ENCODE measurements around the gene HORMAD2. TPM values are rescaled to one million over a fixed set of nuclear protein-coding genes. Genes with fewer than 3 reads are reported as not detected.

The HORMAD2 gene
- total and polyA plus RNA-seq, 2 donors (not counting 1 experiment from before 2014, with no cell fraction given), result not detected

GRCh38 chr22:30180616-30181015 is 100.4 kb downstream of the HORMAD2 start:
- H3K4me1 ChIP-seq (ENCODE audit: control insufficient read depth, extremely low read depth, insufficient read depth, low read length), result no peaks in the 10 kb centered on the region
- TF ChIP-seq EZH2 (IDR thresholded peaks at IDR 0.05; ENCODE audit: low read length, missing control alignments), result no peak
- TF ChIP-seq, protein P1, sequence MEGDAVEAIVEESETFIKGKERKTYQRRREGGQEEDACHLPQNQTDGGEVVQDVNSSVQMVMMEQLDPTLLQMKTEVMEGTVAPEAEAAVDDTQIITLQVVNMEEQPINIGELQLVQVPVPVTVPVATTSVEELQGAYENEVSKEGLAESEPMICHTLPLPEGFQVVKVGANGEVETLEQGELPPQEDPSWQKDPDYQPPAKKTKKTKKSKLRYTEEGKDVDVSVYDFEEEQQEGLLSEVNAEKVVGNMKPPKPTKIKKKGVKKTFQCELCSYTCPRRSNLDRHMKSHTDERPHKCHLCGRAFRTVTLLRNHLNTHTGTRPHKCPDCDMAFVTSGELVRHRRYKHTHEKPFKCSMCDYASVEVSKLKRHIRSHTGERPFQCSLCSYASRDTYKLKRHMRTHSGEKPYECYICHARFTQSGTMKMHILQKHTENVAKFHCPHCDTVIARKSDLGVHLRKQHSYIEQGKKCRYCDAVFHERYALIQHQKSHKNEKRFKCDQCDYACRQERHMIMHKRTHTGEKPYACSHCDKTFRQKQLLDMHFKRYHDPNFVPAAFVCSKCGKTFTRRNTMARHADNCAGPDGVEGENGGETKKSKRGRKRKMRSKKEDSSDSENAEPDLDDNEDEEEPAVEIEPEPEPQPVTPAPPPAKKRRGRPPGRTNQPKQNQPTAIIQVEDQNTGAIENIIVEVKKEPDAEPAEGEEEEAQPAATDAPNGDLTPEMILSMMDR (conservative IDR thresholded peaks at IDR 0.05 in 1 of 2, IDR thresholded peaks at IDR 0.05 in 1 of 2; ENCODE audit: low read depth in 1 of 2, low read length in 2 of 2), result no peak
- no peaks in the 10 kb centered on the region for H3K9me3 ChIP-seq (ENCODE audit: control insufficient read depth, insufficient read depth, low read depth, low read length)
- no peak overlapping the region for H3K4me3 ChIP-seq (replicated peaks in 1 of 4; ENCODE audit: control extremely low read depth in 1 of 4, insufficient read depth in 1 of 4, low read depth in 3 of 4, low read length in 4 of 4)
- no peaks in the 10 kb centered on the region for H3K36me3 ChIP-seq (ENCODE audit: control insufficient read depth, insufficient read depth, low read length)
- no peak overlapping the region for H2AFZ ChIP-seq (ENCODE audit: low read length)
- no peak overlapping the region for H3K9ac ChIP-seq (ENCODE audit: insufficient read depth, low read length)
- no peaks in the 10 kb centered on the region for H4K20me1 ChIP-seq (ENCODE audit: control insufficient read depth, extremely low read depth, insufficient read depth, low read length)
- DNase-seq (ENCODE audit: low read depth in 2 of 2), result no peak
- no peak overlapping the region for H3K4me2 ChIP-seq (ENCODE audit: extremely low read depth, insufficient read depth, low read length)
- no peaks in the 10 kb centered on the region for H3K27me3 ChIP-seq (ENCODE audit: control insufficient read depth, insufficient read depth, low read length)
- no peaks in the 10 kb centered on the region for H3K79me2 ChIP-seq (ENCODE audit: control insufficient read depth, insufficient read depth, low read length)
- no peak overlapping the region for H3K27ac ChIP-seq (ENCODE audit: insufficient read depth, low read length)

DNA sequence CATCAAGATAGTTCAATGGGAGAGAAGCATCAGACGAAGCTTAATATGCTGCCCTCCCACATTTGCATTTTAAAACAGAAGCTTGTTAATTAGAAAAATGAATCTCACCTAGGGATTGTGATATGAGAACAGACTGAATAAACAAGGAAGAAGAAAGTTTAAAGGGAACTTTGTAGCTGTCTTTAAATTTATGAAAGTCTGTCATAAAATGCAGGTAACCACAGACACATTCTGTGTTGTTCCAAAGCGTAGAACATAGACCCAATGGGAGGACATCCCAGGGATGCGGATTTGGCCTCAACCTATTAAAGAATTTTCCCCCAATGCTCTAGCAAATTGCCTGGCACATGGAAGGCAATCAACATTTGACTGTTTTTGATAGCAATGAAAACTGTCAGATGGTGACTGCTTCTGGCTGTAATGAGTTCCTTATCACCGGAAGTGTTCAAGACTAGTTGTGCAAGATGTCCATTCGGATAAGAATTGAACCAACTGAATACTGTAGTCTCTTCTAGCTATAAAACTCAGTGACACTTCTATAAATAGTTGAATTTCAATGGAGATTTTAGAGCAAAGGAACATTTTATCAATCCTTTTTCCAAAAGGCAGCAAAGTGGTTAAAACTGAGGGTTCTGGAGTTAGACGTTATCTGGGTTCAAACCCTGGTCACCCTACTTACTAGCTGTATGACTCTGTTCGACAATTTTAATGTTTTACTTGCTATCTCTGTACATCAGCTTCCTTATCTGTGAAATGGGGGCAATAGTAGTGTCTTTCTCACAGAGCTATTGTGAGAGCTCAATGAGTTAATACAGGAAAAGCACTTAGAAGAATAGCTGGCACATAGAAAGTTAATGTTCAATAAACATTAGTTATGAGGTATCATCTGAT is 101.4 kb downstream of the HORMAD2 start:
- Histone ChIP-seq H3K4me2 (ENCODE audit: extremely low read depth, insufficient read depth, low read length) (no peak overlapping the region), H2AFZ (ENCODE audit: low read length) (no peak overlapping the region), H3K4me3 (replicated peaks in 1 of 4; ENCODE audit: control extremely low read depth in 1 of 4, insufficient read depth in 1 of 4, low read depth in 3 of 4, low read length in 4 of 4) (no peak overlapping the region), H3K36me3 (ENCODE audit: control insufficient read depth, insufficient read depth, low read length) (no peaks in the 10 kb centered on the region), H3K79me2 (ENCODE audit: control insufficient read depth, insufficient read depth, low read length) (no peaks in the 10 kb centered on the region), H3K4me1 (ENCODE audit: control insufficient read depth, extremely low read depth, insufficient read depth, low read length) (no peaks in the 10 kb centered on the region), H3K27me3 (ENCODE audit: control insufficient read depth, insufficient read depth, low read length) (no peaks in the 10 kb centered on the region), H3K9ac (ENCODE audit: insufficient read depth, low read length) (no peak overlapping the region), H4K20me1 (ENCODE audit: control insufficient read depth, extremely low read depth, insufficient read depth, low read length) (no peaks in the 10 kb centered on the region), H3K9me3 (ENCODE audit: control insufficient read depth, insufficient read depth, low read depth, low read length) (no peaks in the 10 kb centered on the region), H3K27ac (ENCODE audit: insufficient read depth, low read length) (no peak overlapping the region)
- no peak for DNase-seq (ENCODE audit: low read depth in 2 of 2)
- TF ChIP-seq, protein P1 (conservative IDR thresholded peaks at IDR 0.05 in 1 of 2, IDR thresholded peaks at IDR 0.05 in 1 of 2; ENCODE audit: low read depth in 1 of 2, low read length in 2 of 2), result no peak
- no peak for TF ChIP-seq EZH2 (IDR thresholded peaks at IDR 0.05; ENCODE audit: low read length, missing control alignments)

- no peak for TF ChIP-seq EZH2 (IDR thresholded peaks at IDR 0.05; ENCODE audit: low read length, missing control alignments)
- TF ChIP-seq, protein P1 (conservative IDR thresholded peaks at IDR 0.05 in 1 of 2, IDR thresholded peaks at IDR 0.05 in 1 of 2; ENCODE audit: low read depth in 1 of 2, low read length in 2 of 2), result no peak
- peak; percentile 36 to 56 for DNase-seq (ENCODE audit: low read depth in 2 of 2)
- Histone ChIP-seq H4K20me1 (ENCODE audit: control insufficient read depth, extremely low read depth, insufficient read depth, low read length) (no peaks in the 10 kb centered on the region), H3K4me2 (ENCODE audit: extremely low read depth, insufficient read depth, low read length) (no peak overlapping the region), H3K79me2 (ENCODE audit: control insufficient read depth, insufficient read depth, low read length) (no peaks in the 10 kb centered on the region), H2AFZ (ENCODE audit: low read length) (no peak overlapping the region), H3K27ac (ENCODE audit: insufficient read depth, low read length) (no peak overlapping the region), H3K4me3 (replicated peaks in 1 of 4; ENCODE audit: control extremely low read depth in 1 of 4, insufficient read depth in 1 of 4, low read depth in 3 of 4, low read length in 4 of 4) (no peak overlapping the region), H3K9me3 (ENCODE audit: control insufficient read depth, insufficient read depth, low read depth, low read length) (no peaks in the 10 kb centered on the region), H3K27me3 (ENCODE audit: control insufficient read depth, insufficient read depth, low read length) (no peaks in the 10 kb centered on the region), H3K4me1 (ENCODE audit: control insufficient read depth, extremely low read depth, insufficient read depth, low read length) (no peaks in the 10 kb centered on the region), H3K36me3 (ENCODE audit: control insufficient read depth, insufficient read depth, low read length) (no peaks in the 10 kb centered on the region), H3K9ac (ENCODE audit: insufficient read depth, low read length) (no peak overlapping the region)
Observed at GRCh38 chr22:30182350-30182745, 102.1 kb downstream of the HORMAD2 start.
